ENCODE results near the gene SLC25A38.

The SLC25A38 gene

GRCh38 chr3:39343760-39344159 lies 39.4 kb upstream of the SLC25A38 start:
- Histone ChIP-seq H3K79me2 (ENCODE audit: control insufficient read depth, low read length) (no peaks in the 10 kb centered on the region), H3K27me3 (ENCODE audit: control insufficient read depth, low read length) (peaks cover 21% of the 10 kb centered on the region), H3K27ac (ENCODE audit: low read depth, low read length) (no peak overlapping the region), H3K9me3 (ENCODE audit: control insufficient read depth, insufficient read depth, low read length) (no peaks in the 10 kb centered on the region), H3K4me1 (ENCODE audit: control insufficient read depth, low read length) (no peaks in the 10 kb centered on the region), H3K36me3 (ENCODE audit: control insufficient read depth, low read length) (no peaks in the 10 kb centered on the region), H4K20me1 (ENCODE audit: control insufficient read depth, insufficient read depth, low read depth, low read length) (no peaks in the 10 kb centered on the region), H3K9me2 (replicated peaks; ENCODE audit: control insufficient read depth, low read length) (no peaks in the 10 kb centered on the region), H3F3A (ENCODE audit: control insufficient read depth, insufficient read depth) (no peaks in the 10 kb centered on the region), H3K4me3 (ENCODE audit: low read length) (no peak overlapping the region), H3K4me2 (ENCODE audit: low read length) (no peak overlapping the region)
- no peak for TF ChIP-seq CTCF (IDR thresholded peaks at IDR 0.05; ENCODE audit: low read depth, low read length, poor library complexity, severe bottlenecking)
- no peak for TF ChIP-seq EZH2phosphoT487 (IDR thresholded peaks at IDR 0.05; ENCODE audit: borderline replicate concordance, low read length)

GRCh38 chr3:39344746-39345344 lies 38.3 kb upstream of the SLC25A38 start:
- Histone ChIP-seq H3K9me2 (replicated peaks; ENCODE audit: control insufficient read depth, low read length) (no peaks in the 10 kb centered on the region), H3K79me2 (ENCODE audit: control insufficient read depth, low read length) (no peaks in the 10 kb centered on the region), H3K27me3 (ENCODE audit: control insufficient read depth, low read length) (peaks cover 21% of the 10 kb centered on the region), H4K20me1 (ENCODE audit: control insufficient read depth, insufficient read depth, low read depth, low read length) (no peaks in the 10 kb centered on the region), H3K27ac (ENCODE audit: low read depth, low read length) (no peak overlapping the region), H3F3A (ENCODE audit: control insufficient read depth, insufficient read depth) (no peaks in the 10 kb centered on the region), H3K4me3 (ENCODE audit: low read length) (no peak overlapping the region), H3K9me3 (ENCODE audit: control insufficient read depth, insufficient read depth, low read length) (no peaks in the 10 kb centered on the region), H3K4me1 (ENCODE audit: control insufficient read depth, low read length) (no peaks in the 10 kb centered on the region), H3K4me2 (ENCODE audit: low read length) (no peak overlapping the region), H3K36me3 (ENCODE audit: control insufficient read depth, low read length) (no peaks in the 10 kb centered on the region)
- TF ChIP-seq EZH2phosphoT487 (IDR thresholded peaks at IDR 0.05; ENCODE audit: borderline replicate concordance, low read length) = no peak
- no peak for TF ChIP-seq CTCF (IDR thresholded peaks at IDR 0.05; ENCODE audit: low read depth, low read length, poor library complexity, severe bottlenecking)

- H3K9me3 ChIP-seq (ENCODE audit: control insufficient read depth, insufficient read depth, low read length) = no peaks in the 10 kb centered on the region
- no peaks in the 10 kb centered on the region for H3K79me2 ChIP-seq (ENCODE audit: control insufficient read depth, low read length)
- H4K20me1 ChIP-seq (ENCODE audit: control insufficient read depth, insufficient read depth, low read depth, low read length) = no peaks in the 10 kb centered on the region
- H3K9me2 ChIP-seq (replicated peaks; ENCODE audit: control insufficient read depth, low read length) = no peaks in the 10 kb centered on the region
- no peak overlapping the region for H3K4me3 ChIP-seq (ENCODE audit: low read length)
- no peak overlapping the region for H3K4me2 ChIP-seq (ENCODE audit: low read length)
- H3F3A ChIP-seq (ENCODE audit: control insufficient read depth, insufficient read depth) = no peaks in the 10 kb centered on the region
- TF ChIP-seq CTCF (IDR thresholded peaks at IDR 0.05; ENCODE audit: low read depth, low read length, poor library complexity, severe bottlenecking) (no peak), EZH2phosphoT487 (IDR thresholded peaks at IDR 0.05; ENCODE audit: borderline replicate concordance, low read length) (no peak)
- H3K4me1 ChIP-seq (ENCODE audit: control insufficient read depth, low read length) = no peaks in the 10 kb centered on the region
- H3K36me3 ChIP-seq (ENCODE audit: control insufficient read depth, low read length) = no peaks in the 10 kb centered on the region
- no peak overlapping the region for H3K27ac ChIP-seq (ENCODE audit: low read depth, low read length)
- peaks cover 15% of the 10 kb centered on the region for H3K27me3 ChIP-seq (ENCODE audit: control insufficient read depth, low read length)
These were observed 36.2 kb upstream of the SLC25A38 start for GRCh38 chr3:39346785-39347585.
